Mammary epithelial cell (primary cell): Measurements from ENCODE around the gene PLBD2.

Source experiments
- CTCF ChIP-seq, 2 donors: IDR thresholded peaks in 1 of 2; conservative IDR thresholded peaks in 1 of 2; 2 replicates each; pipeline ENCODE4 v1.5.1; 2011 to 2012; ENCODE audit warnings: inconsistent platforms in 2 of 2, low read length in 2 of 2, mild to moderate bottlenecking in 2 of 2, control low read depth in 1 of 2, low read depth in 1 of 2; ENCODE audit not compliant: insufficient read depth in 1 of 2; ENCODE audit errors: extremely low read depth in 1 of 2
- EZH2 ChIP-seq: IDR thresholded peaks from 2 replicates; pipeline ENCODE4 v1.6.1; 2012; ENCODE audit warnings: low read length, inconsistent platforms, borderline replicate concordance

DNA sequence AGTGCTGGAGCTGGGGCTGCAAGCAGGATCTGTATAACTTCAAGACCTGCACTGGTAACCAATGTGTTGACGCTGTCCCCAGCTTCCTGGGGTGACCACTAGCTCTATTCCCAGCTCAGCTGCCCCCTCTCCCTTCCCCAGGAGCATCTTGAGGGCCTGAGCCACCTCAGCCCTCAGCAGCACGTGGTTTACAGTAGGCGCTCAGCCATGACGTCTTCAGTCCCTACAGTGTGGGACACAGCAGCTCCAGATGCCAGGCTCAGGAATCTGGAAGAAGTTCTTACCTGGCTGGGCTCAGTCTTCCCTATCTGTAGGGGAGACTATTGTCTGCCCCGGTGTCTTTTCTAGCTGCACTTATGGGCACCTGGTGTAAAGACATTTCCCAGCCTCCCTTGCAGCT, 36.7 kb downstream of the PLBD2 start:
- TF ChIP-seq CTCF (conservative IDR thresholded peaks at IDR 0.05 in 1 of 2, IDR thresholded peaks at IDR 0.05 in 1 of 2; ENCODE audit: extremely low read depth in 1 of 2, insufficient read depth in 1 of 2, low read depth in 1 of 2, low read length in 2 of 2) (no peak), EZH2 (no peak)
